Measurements from ENCODE around the gene PPP1R12B.

DNA sequence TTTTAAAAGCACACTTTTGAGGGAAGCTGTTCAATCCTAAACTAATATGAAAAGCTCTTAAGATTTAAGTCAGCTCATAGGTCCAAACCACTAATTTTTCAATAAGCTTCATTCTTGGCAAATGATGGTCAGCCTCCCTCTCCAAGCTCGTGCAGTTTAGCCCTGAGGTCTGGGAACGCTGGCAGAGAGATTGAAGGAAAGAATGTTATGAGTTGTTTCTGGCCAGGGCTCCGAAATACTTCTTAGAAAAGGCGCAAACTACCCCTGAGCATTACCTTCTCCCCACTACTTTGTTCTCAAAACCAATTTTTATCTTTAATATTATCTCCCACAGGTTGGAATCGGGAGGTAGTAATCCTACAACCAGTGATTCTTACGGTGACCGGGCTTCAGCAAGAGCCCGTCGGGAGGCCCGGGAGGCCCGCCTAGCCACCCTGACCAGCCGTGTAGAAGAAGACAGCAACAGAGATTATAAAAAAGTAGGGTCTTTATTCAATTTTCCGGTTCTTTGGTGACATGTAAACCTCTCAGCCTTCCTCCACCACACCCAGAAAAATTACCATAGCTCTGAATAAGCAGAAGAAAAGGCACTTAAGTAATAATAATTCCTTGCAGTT, 214.1 kb downstream of the PPP1R12B start:
- TF ChIP-seq MYC (IDR thresholded peaks at IDR 0.05; ENCODE audit: low read depth, low read length) (no peak), POLR2A (IDR thresholded peaks at IDR 0.05; ENCODE audit: low read depth, low read length) (no peak), POLR2AphosphoS5 (IDR thresholded peaks at IDR 0.05; ENCODE audit: insufficient read depth, low read depth, low read length) (no peak)
- TF ChIP-seq, protein P1, sequence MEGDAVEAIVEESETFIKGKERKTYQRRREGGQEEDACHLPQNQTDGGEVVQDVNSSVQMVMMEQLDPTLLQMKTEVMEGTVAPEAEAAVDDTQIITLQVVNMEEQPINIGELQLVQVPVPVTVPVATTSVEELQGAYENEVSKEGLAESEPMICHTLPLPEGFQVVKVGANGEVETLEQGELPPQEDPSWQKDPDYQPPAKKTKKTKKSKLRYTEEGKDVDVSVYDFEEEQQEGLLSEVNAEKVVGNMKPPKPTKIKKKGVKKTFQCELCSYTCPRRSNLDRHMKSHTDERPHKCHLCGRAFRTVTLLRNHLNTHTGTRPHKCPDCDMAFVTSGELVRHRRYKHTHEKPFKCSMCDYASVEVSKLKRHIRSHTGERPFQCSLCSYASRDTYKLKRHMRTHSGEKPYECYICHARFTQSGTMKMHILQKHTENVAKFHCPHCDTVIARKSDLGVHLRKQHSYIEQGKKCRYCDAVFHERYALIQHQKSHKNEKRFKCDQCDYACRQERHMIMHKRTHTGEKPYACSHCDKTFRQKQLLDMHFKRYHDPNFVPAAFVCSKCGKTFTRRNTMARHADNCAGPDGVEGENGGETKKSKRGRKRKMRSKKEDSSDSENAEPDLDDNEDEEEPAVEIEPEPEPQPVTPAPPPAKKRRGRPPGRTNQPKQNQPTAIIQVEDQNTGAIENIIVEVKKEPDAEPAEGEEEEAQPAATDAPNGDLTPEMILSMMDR (IDR thresholded peaks at IDR 0.05; ENCODE audit: extremely low read depth in 1 of 2, insufficient read depth in 1 of 2, low read depth in 1 of 2, low read length in 2 of 2), result no peak
